Stomach (tissue), 9 donors: ENCODE measurements around the gene LAMTOR3. TPM values are rescaled to one million over a fixed set of nuclear protein-coding genes. Genes with fewer than 3 reads are reported as not detected.

Experiments used
- DNase-seq, 2 donors: peaks; one replicate each; pipeline versions ENCODE4 v3.0.0 to v3.0.0-alpha.2; 2013 to 2019
- H3K27ac ChIP-seq, 5 donors: fragments of 200-600 bp in 4 of 5; sonication (generic) in 4 of 5; one replicate each; pipeline ENCODE4 v1.5.1; 2013 to 2019; ENCODE audit warnings: mild to moderate bottlenecking in 1 of 5, moderate library complexity in 1 of 5
- H3K27me3 ChIP-seq, 3 donors: fragments of 200-600 bp; sonication (generic); one replicate each; pipeline ENCODE4 v1.5.1; 2017 to 2019; ENCODE audit warnings: mixed run types in 1 of 3
- H3K36me3 ChIP-seq, 4 donors: fragments of 200-600 bp; sonication (generic); 1 replicate in 3 of 4; 2 replicates in 1 of 4; pipeline ENCODE4 v1.5.1; 2016 to 2019
- H3K4me1 ChIP-seq, 4 donors: fragments of 200-600 bp; sonication (generic); one replicate each; pipeline ENCODE4 v1.5.1; 2016 to 2019
- H3K4me3 ChIP-seq, 4 donors: fragments of 200-600 bp; sonication (generic) in 3 of 4; one replicate each; pipeline ENCODE4 v1.5.1; 2016 to 2019; ENCODE audit warnings: mild to moderate bottlenecking in 1 of 4
- H3K9me3 ChIP-seq, 4 donors: fragments of 200-600 bp; sonication (generic); one replicate each; pipeline ENCODE4 v1.5.1; 2016 to 2019
- EP300 ChIP-seq: sonication (generic); formaldehyde crosslinking; IDR thresholded peaks from one replicate; pipeline ENCODE4 v1.6.1; 2017; ENCODE audit warnings: antibody characterized with exemption
- POLR2A ChIP-seq, 4 donors: fragments of 450-650 bp; IDR thresholded peaks; one replicate each; pipeline ENCODE4 v1.6.1; 2016; ENCODE audit warnings: antibody characterized with exemption in 4 of 4, control low read depth in 2 of 4, mild to moderate bottlenecking in 1 of 4, moderate library complexity in 1 of 4
- POLR2AphosphoS5 ChIP-seq, 3 donors: sonication (generic); formaldehyde crosslinking; IDR thresholded peaks; one replicate each; pipeline ENCODE4 v1.6.1; 2016; ENCODE audit warnings: antibody characterized with exemption in 3 of 3
- WGBS, 5 donors: extraction: QIAGEN DNeasy Blood & Tissue Kit in 3 of 5; methylation state at CpG; one replicate each; pipeline versions ENCODE4 v1.1.5 to v1.1.7; 2013 to 2018; 5-methylcytosine and 5-hydroxymethylcytosine counted together
- intact Hi-C: fragments of 100-400 bp; cut with DNase I; formaldehyde crosslinking; loops from one replicate; pipeline ENCODE4 v1.15.1; 2023; ENCODE audit warnings: low total_unique reads
- polyA plus RNA-seq, 3 donors: library from polyadenylated mRNA; stranded (reverse); fragments of 200-250 nt; gene quantifications; one replicate each; pipeline ENCODE4 v1.2.3, GENCODE V29; 2013
- total RNA-seq, 5 donors: library from RNA; depleted of rRNA; stranded (reverse); fragments of >200 nt; gene quantifications; one replicate each; pipeline versions ENCODE4 v1.1.0 to v1.2.3, GENCODE V29; 2014 to 2016
- TF ChIP-seq, protein P1 (sequence below), 7 experiments: fragments of 450-650 bp in 4 of 7; fragments of 200-600 bp in 3 of 7; sonication (generic) in 3 of 7; IDR thresholded peaks; one replicate each; pipeline ENCODE4 v1.5.1; 2016 to 2019; ENCODE audit warnings: antibody characterized with exemption in 7 of 7, control low read depth in 2 of 7, mild to moderate bottlenecking in 1 of 7
- donor health status: healthy with polysubstance abuse.
- donor health status: Bipolar disorder and iron deficiency.
- donor health status: healthy.

Gene LAMTOR3
- total and polyA plus RNA-seq, 8 donors: 1.7 to 88.4 (median 40.0) TPM

DNA sequence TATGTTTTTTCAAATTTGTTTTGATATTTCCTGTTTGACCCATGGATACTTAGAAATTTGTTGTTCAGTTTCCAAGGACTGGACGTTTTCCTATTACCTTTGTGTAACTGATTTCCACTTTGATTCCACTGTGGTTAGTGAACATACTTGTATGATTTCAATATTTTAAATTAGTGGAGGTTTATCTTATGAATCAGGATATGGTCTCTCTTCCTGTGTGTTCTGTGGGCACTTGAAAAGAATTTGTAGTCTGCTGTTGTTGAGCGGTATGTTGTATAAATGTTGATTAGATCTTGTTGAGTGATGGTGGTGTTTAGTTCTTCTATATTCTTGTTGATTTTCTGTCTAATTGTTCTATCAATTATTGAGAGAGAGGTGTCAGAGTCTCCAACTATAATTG, 21.2 kb upstream of the LAMTOR3 start:
- Histone ChIP-seq H3K36me3 (peaks cover 0 to 54% (median 51%) of the 10 kb centered on the region in 4 donors), H3K4me3 (no peak overlapping the region), H3K9me3 (peaks cover 0 to 6% (median 0%) of the 10 kb centered on the region in 4 donors), H3K27ac (no peak overlapping the region), H3K4me1 (no peaks in the 10 kb centered on the region), H3K27me3 (no peaks in the 10 kb centered on the region)
- 85 to 97% (median 88%) methylated on average over 2 of the region's 2 CpGs for WGBS, 5 donors
- DNase-seq: no peak
- no peak for TF ChIP-seq POLR2AphosphoS5 (IDR thresholded peaks at IDR 0.05)
- TF ChIP-seq EP300: no peak
- TF ChIP-seq, protein P1, sequence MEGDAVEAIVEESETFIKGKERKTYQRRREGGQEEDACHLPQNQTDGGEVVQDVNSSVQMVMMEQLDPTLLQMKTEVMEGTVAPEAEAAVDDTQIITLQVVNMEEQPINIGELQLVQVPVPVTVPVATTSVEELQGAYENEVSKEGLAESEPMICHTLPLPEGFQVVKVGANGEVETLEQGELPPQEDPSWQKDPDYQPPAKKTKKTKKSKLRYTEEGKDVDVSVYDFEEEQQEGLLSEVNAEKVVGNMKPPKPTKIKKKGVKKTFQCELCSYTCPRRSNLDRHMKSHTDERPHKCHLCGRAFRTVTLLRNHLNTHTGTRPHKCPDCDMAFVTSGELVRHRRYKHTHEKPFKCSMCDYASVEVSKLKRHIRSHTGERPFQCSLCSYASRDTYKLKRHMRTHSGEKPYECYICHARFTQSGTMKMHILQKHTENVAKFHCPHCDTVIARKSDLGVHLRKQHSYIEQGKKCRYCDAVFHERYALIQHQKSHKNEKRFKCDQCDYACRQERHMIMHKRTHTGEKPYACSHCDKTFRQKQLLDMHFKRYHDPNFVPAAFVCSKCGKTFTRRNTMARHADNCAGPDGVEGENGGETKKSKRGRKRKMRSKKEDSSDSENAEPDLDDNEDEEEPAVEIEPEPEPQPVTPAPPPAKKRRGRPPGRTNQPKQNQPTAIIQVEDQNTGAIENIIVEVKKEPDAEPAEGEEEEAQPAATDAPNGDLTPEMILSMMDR (IDR thresholded peaks at IDR 0.05): no peak
- TF ChIP-seq POLR2A (IDR thresholded peaks at IDR 0.05): no peak
- intact Hi-C loops: no loop called here

DNA sequence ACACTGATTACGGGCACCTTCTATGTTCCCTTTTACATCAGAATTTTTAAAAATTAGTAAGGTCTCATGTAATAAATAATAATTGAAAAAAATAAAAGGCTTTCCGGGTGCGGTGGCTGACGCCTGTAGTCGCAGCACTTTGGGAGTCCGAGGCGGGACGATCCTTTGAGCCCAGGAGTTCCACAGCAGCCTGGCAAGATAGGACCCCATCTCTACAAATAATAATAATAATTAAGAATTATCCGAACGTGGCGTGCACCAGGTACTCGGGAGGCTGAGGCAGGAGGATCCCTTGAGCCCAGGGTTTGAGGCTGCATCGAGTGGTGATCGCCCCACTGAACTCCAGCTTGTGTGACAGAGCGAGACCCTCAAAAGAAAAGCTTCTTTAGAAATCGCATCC, 771 bp upstream of the LAMTOR3 start:
- Histone ChIP-seq H3K4me1 (peaks cover 15 to 47% (median 39%) of the 10 kb centered on the region in 4 donors), H3K27me3 (no peaks in the 10 kb centered on the region), H3K9me3 (no peaks in the 10 kb centered on the region), H3K4me3 (peak overlapping the region; percentile 85 to 95 (median 92)), H3K27ac (peak overlapping the region; percentile 66 to 92 (median 87)), H3K36me3 (peaks cover 0 to 12% (median 7%) of the 10 kb centered on the region in 4 donors)
- TF ChIP-seq EP300 (no peak), POLR2AphosphoS5 (IDR thresholded peaks at IDR 0.05) (no peak), POLR2A (IDR thresholded peaks at IDR 0.05) (no peak)
- TF ChIP-seq, protein P1 (IDR thresholded peaks at IDR 0.05): no peak
- WGBS, 5 donors: 90 to 96% (median 96%) methylated on average over 16 of the region's 16 CpGs
- intact Hi-C loops: loop anchor here (10.0 kb wide), 1 partner anchor 50 kb away; the partner anchor contains the start of gene DNAJB14
- no peak for DNase-seq

DNA sequence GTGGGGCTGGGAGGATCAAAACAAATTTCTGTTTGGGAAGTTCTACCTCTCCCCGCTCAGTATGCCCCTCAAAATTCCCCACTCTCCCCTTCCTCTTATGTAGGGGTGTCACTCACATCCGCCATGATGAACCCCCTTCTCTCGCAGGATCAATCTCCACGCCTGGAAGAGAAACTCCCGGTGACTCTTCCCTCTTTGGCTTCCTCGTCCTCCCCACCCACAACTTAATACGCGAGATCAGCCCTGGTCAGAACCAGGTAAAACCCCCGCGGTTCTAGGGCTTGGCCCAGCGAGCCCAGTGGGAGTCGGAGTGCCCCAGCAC, 427 bp downstream of the LAMTOR3 start:
- H3K27ac ChIP-seq: peak overlapping the region; percentile 79 to 92 (median 88)
- no peak for DNase-seq
- H3K4me3 ChIP-seq: peak overlapping the region; percentile 85 to 95 (median 92)
- intact Hi-C loops: loop anchor here (10.0 kb wide), 1 partner anchor 51 kb away; the partner anchor contains the start of gene DNAJB14
- TF ChIP-seq, protein P1 (IDR thresholded peaks at IDR 0.05): no peak
- no peak for TF ChIP-seq POLR2AphosphoS5 (IDR thresholded peaks at IDR 0.05)
- no peak for TF ChIP-seq POLR2A (IDR thresholded peaks at IDR 0.05)
- TF ChIP-seq EP300: no peak
- 0 to 2% (median 1%) methylated on average over 12 of the region's 12 CpGs for WGBS, 5 donors
- H3K4me1 ChIP-seq: peaks cover 15 to 59% (median 45%) of the 10 kb centered on the region in 4 donors
- no peaks in the 10 kb centered on the region for H3K9me3 ChIP-seq
- no peaks in the 10 kb centered on the region for H3K27me3 ChIP-seq
- peaks cover 0 to 14% (median 11%) of the 10 kb centered on the region in 4 donors for H3K36me3 ChIP-seq

DNA sequence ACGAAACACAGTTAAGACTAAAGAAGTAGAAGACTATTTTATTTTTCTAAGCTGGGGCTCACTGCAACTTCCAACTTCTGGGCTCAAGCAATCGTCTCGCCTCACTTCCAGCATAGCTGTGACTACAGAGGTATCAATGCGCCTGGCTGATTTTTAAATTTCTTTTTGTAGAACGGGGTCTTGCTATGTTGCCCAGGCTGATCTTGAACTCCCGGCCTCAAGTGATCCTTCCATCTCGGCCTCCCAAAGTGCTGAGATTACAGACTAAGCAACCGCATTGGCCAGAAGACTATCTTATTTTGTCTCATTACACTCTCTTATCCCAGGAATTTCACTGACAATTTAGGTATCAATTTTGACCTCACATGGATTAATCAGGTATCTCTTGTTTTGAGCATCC, 1.2 kb downstream of the LAMTOR3 start:
- no peaks in the 10 kb centered on the region for H3K9me3 ChIP-seq
- H3K36me3 ChIP-seq: peaks cover 0 to 10% (median 8%) of the 10 kb centered on the region in 4 donors
- 95 to 97% (median 96%) methylated on average over 8 of the region's 8 CpGs for WGBS, 5 donors
- intact Hi-C loops: loop anchor here (10.0 kb wide), 1 partner anchor 52 kb away; the partner anchor contains the start of gene DNAJB14
- TF ChIP-seq POLR2A (IDR thresholded peaks at IDR 0.05): no peak
- no peak for TF ChIP-seq EP300
- TF ChIP-seq POLR2AphosphoS5 (IDR thresholded peaks at IDR 0.05): no peak
- TF ChIP-seq, protein P1 (IDR thresholded peaks at IDR 0.05): no peak
- H3K27me3 ChIP-seq: no peaks in the 10 kb centered on the region
- peaks cover 15 to 63% (median 47%) of the 10 kb centered on the region in 4 donors for H3K4me1 ChIP-seq
- DNase-seq: no peak
- peak overlapping the region in 1 of 5 donors; percentile 92 for H3K27ac ChIP-seq
- H3K4me3 ChIP-seq: peak overlapping the region in 2 of 4 donors; percentile 92 to 95
